Neural progenitor cell (in vitro differentiated cells): Measurements from ENCODE around the gene FBXO34. TPM values are rescaled to one million over a fixed set of nuclear protein-coding genes. Genes with fewer than 3 reads are reported as not detected.

Experiments
- DNase-seq: peaks from one replicate; pipeline ENCODE4 v3.0.0-alpha.2; 2016; ENCODE audit warnings: low spot score
- H2AFZ ChIP-seq: fragments of 200-600 bp; sonication (generic); replicated peaks from 2 replicates; pipeline ENCODE4 v1.6.1; 2016; ENCODE audit warnings: antibody characterized with exemption
- H3F3A ChIP-seq: fragments of 200-600 bp; sonication (generic); 2 replicates; pipeline ENCODE4 v1.6.1; 2016; ENCODE audit warnings: antibody characterized with exemption, low read depth
- H3K27ac ChIP-seq: fragments of 200-600 bp; sonication (generic); 2 replicates; pipeline ENCODE4 v1.5.1; 2016; ENCODE audit warnings: mild to moderate bottlenecking
- H3K27me3 ChIP-seq: fragments of 200-600 bp; sonication (generic); 2 replicates; pipeline ENCODE4 v1.6.1; 2016; ENCODE audit warnings: mild to moderate bottlenecking, moderate library complexity
- H3K36me3 ChIP-seq: fragments of 200-600 bp; sonication (generic); 2 replicates; pipeline ENCODE4 v1.5.1; 2016
- H3K4me1 ChIP-seq: fragments of 200-600 bp; sonication (generic); 2 replicates; pipeline ENCODE4 v1.6.1; 2016; ENCODE audit warnings: mixed run types
- H3K4me2 ChIP-seq: fragments of 200-600 bp; sonication (generic); 2 replicates; pipeline ENCODE4 v1.6.1; 2016
- H3K4me3 ChIP-seq: fragments of 200-600 bp; sonication (generic); 2 replicates; pipeline ENCODE4 v1.5.1; 2016
- H3K79me2 ChIP-seq: fragments of 200-600 bp; sonication (generic); 2 replicates; pipeline ENCODE4 v1.6.1; 2016; ENCODE audit warnings: low read depth
- H3K9ac ChIP-seq: fragments of 200-600 bp; sonication (generic); 2 replicates; pipeline ENCODE4 v1.6.1; 2016
- H3K9me3 ChIP-seq: fragments of 200-600 bp; sonication (generic); 2 replicates; pipeline ENCODE4 v1.5.1; 2016; ENCODE audit warnings: low read depth
- H4K20me1 ChIP-seq: fragments of 200-600 bp; sonication (generic); 2 replicates; pipeline ENCODE4 v1.6.1; 2016; ENCODE audit warnings: low read depth
- H3K27ac Mint-ChIP-seq: 3 replicates; pipeline ENCODE4 v1.8.0; 2021; ENCODE audit warnings: mixed read lengths
- H3K27me3 Mint-ChIP-seq: 2 replicates; pipeline ENCODE4 v1.8.0; 2022; ENCODE audit warnings: low read depth, mild to moderate bottlenecking, inconsistent platforms, moderate library complexity, mixed read lengths; ENCODE audit not compliant: insufficient read depth
- H3K36me3 Mint-ChIP-seq: 3 replicates; pipeline ENCODE4 v1.8.0; 2021; ENCODE audit warnings: mixed read lengths
- H3K4me1 Mint-ChIP-seq: 3 replicates; pipeline ENCODE4 v1.8.0; 2021; ENCODE audit warnings: mixed read lengths
- H3K4me3 Mint-ChIP-seq: 3 replicates; pipeline ENCODE4 v1.8.0; 2021; ENCODE audit warnings: mild to moderate bottlenecking, moderate library complexity, mixed read lengths
- H3K9me3 Mint-ChIP-seq: 3 replicates; pipeline ENCODE4 v1.8.0; 2020; ENCODE audit warnings: mixed read lengths
- EZH2 ChIP-seq: fragments of 200-600 bp; sonication (generic); IDR thresholded peaks from 2 replicates; pipeline ENCODE4 v1.6.1; 2017; ENCODE audit warnings: antibody characterized with exemption, mild to moderate bottlenecking, moderate library complexity
- EZH2phosphoT487 ChIP-seq: fragments of 200-600 bp; sonication (generic); IDR thresholded peaks from 2 replicates; pipeline ENCODE4 v1.6.1; 2017; ENCODE audit warnings: antibody characterized with exemption
- total RNA-seq: library from RNA; depleted of rRNA; stranded (reverse); fragments of >200 nt; gene quantifications from 2 replicates; pipeline ENCODE4 v1.2.3, GENCODE V29; 2015; ENCODE audit warnings: low replicate concordance
- TF ChIP-seq, protein P1 (sequence below): fragments of 200-600 bp; sonication (generic); IDR thresholded peaks from 2 replicates; pipeline ENCODE4 v1.5.1; 2017; ENCODE audit warnings: antibody characterized with exemption, mild to moderate bottlenecking

FBXO34 gene
- total RNA-seq, 1 donor from 2014 or later: 23.2 TPM

DNA sequence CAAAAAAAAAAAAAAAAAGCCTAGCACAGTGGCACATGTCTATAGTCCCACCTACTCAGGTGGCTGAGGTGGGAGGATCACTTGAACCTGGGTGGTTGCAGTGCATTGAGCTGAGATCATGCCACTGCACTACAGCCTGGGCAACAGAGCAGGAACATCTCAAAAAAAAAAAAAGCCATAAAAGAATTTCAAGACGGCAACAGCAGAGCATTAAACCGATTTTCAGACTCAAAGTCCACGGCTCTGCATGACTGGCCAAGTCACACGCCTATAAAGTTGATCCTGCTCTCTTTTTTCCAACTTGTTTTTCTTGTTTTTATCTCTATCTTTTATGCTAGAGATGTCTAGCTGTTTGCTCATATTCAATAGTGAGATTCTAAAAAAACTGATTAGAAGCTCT is 45.3 kb downstream of the FBXO34 start:
- Histone ChIP-seq H3K9ac (no peak overlapping the region), H3K27ac (no peak overlapping the region), H2AFZ (no peak overlapping the region), H3F3A (no peaks in the 10 kb centered on the region), H3K79me2 (peaks cover 24% of the 10 kb centered on the region), H3K4me1 (no peaks in the 10 kb centered on the region), H3K9me3 (peaks cover 10% of the 10 kb centered on the region), H4K20me1 (no peaks in the 10 kb centered on the region), H3K27me3 (no peaks in the 10 kb centered on the region), H3K36me3 (no peaks in the 10 kb centered on the region), H3K4me2 (no peak overlapping the region), H3K4me3 (no peak overlapping the region)
- Mint-ChIP-seq H3K27me3 (no peaks in the 10 kb centered on the region), H3K9me3 (peaks cover 17% of the 10 kb centered on the region), H3K4me3 (no peak overlapping the region), H3K36me3 (peaks cover 37% of the 10 kb centered on the region), H3K27ac (no peak overlapping the region), H3K4me1 (no peaks in the 10 kb centered on the region)
- TF ChIP-seq EZH2 (no peak), EZH2phosphoT487 (no peak)
- TF ChIP-seq, protein P1, sequence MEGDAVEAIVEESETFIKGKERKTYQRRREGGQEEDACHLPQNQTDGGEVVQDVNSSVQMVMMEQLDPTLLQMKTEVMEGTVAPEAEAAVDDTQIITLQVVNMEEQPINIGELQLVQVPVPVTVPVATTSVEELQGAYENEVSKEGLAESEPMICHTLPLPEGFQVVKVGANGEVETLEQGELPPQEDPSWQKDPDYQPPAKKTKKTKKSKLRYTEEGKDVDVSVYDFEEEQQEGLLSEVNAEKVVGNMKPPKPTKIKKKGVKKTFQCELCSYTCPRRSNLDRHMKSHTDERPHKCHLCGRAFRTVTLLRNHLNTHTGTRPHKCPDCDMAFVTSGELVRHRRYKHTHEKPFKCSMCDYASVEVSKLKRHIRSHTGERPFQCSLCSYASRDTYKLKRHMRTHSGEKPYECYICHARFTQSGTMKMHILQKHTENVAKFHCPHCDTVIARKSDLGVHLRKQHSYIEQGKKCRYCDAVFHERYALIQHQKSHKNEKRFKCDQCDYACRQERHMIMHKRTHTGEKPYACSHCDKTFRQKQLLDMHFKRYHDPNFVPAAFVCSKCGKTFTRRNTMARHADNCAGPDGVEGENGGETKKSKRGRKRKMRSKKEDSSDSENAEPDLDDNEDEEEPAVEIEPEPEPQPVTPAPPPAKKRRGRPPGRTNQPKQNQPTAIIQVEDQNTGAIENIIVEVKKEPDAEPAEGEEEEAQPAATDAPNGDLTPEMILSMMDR: no peak
- DNase-seq: no peak

DNA sequence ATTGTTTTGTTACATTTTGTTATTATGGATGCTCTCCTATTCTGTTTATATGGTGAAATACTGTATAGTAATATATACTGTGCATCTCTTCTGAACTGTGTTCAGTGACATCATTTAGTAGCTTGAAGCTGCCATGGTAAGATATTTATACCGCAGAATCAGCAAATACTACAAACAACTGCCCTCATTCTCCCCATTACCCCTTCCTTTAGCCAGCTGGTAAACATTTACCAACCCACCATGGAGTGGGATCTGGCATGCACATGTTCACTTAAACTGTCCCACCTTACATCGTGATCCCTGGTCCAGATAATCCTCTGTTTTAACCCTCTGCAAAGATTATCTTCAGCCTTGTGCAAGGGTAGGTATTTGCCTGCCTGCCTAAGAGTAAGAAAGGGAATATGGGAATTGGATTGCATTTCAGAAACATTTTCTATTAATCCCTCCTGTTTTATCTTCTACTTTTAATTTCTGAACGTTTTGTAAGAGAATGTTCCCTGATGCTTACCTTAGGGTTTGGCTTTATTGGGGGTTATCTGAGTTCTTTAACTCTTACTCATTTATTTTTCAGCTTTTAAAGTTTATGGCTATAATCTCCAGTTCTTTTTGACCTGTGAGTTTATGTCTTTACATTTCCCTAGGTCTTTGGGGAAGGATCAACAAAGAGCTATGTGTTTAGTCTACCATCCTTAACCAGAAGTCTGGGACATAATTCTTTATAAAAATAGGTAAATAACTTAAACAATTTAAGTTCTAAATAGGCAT is 46.5 kb downstream of the FBXO34 start:
- Histone ChIP-seq H3K36me3 (no peaks in the 10 kb centered on the region), H3K27me3 (no peaks in the 10 kb centered on the region), H2AFZ (no peak overlapping the region), H3F3A (no peaks in the 10 kb centered on the region), H3K4me1 (no peaks in the 10 kb centered on the region), H3K9me3 (no peaks in the 10 kb centered on the region), H3K4me3 (no peak overlapping the region), H3K4me2 (no peak overlapping the region), H4K20me1 (no peaks in the 10 kb centered on the region), H3K9ac (no peak overlapping the region), H3K27ac (no peak overlapping the region), H3K79me2 (peaks cover 20% of the 10 kb centered on the region)
- H3K36me3 Mint-ChIP-seq: peaks cover 37% of the 10 kb centered on the region
- no peaks in the 10 kb centered on the region for H3K27me3 Mint-ChIP-seq
- H3K9me3 Mint-ChIP-seq: peaks cover 11% of the 10 kb centered on the region
- DNase-seq: no peak
- TF ChIP-seq, protein P1: no peak
- TF ChIP-seq EZH2 (no peak), EZH2phosphoT487 (no peak)
- H3K4me1 Mint-ChIP-seq: no peaks in the 10 kb centered on the region
- no peak overlapping the region for H3K4me3 Mint-ChIP-seq
- no peak overlapping the region for H3K27ac Mint-ChIP-seq

DNA sequence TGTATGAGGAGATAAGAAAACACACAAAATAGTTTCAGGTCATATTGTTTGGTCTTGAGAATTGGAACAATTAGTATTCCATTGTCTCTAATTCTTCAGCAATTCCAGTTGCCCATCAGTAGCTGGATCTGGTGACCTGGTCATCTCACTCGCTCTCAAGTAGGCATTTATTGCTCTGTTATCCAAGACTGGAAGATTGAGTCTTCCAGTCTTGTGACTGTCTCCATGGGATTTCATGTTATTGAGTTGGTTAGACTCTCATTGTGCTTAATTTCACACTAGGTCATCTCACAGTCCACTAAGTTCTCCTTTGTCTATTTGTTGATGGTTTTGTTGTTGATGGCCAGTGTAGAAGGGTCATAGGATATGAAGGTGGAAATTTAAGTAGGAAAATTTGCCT is 47.5 kb downstream of the FBXO34 start:
- Histone ChIP-seq H3F3A (no peaks in the 10 kb centered on the region), H3K27ac (no peak overlapping the region), H3K27me3 (no peaks in the 10 kb centered on the region), H3K9me3 (no peaks in the 10 kb centered on the region), H3K4me1 (no peaks in the 10 kb centered on the region), H3K9ac (no peak overlapping the region), H2AFZ (no peak overlapping the region), H3K79me2 (peaks cover 20% of the 10 kb centered on the region), H3K36me3 (no peaks in the 10 kb centered on the region), H4K20me1 (no peaks in the 10 kb centered on the region), H3K4me2 (no peak overlapping the region), H3K4me3 (no peak overlapping the region)
- no peaks in the 10 kb centered on the region for H3K4me1 Mint-ChIP-seq
- H3K9me3 Mint-ChIP-seq: peaks cover 5% of the 10 kb centered on the region
- TF ChIP-seq EZH2 (no peak), EZH2phosphoT487 (no peak)
- TF ChIP-seq, protein P1: no peak
- no peaks in the 10 kb centered on the region for H3K27me3 Mint-ChIP-seq
- no peak overlapping the region for H3K27ac Mint-ChIP-seq
- H3K4me3 Mint-ChIP-seq: no peak overlapping the region
- H3K36me3 Mint-ChIP-seq: peaks cover 30% of the 10 kb centered on the region
- no peak for DNase-seq
